ENCODE results near the gene GPM6B.

GPM6B gene

DNA sequence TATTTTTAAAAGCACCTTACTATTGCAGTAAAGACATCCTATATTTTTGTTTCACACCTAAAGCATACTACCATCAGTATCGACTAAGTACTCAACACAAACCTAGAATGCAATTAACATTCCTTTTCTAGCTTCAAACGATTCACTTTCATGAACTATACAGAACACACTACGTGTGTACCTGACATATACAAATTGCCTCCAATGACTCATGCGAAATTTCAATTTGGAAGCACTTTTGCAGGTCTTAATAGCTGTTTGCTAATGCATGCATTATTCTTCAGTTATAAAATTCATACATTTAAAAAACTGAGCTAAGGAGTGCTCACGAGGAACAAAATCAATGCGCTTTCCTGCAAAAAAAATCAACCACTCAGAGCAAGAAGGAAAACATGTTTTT, 19.7 kb upstream of the GPM6B start:
- no peaks in the 10 kb centered on the region for H3K36me3 ChIP-seq (ENCODE audit: insufficient read depth, low read length)
- peaks cover 47% of the 10 kb centered on the region for H3K4me1 ChIP-seq (ENCODE audit: insufficient read depth, low read length)

GRCh38 chrX:13835825-13836224, 18.9 kb upstream of the GPM6B start:
- H3K9me3 ChIP-seq (ENCODE audit: low read length), result no peaks in the 10 kb centered on the region
- H3K4me3 ChIP-seq (ENCODE audit: low read length), result no peak overlapping the region
- no peak overlapping the region for H2AFZ ChIP-seq (ENCODE audit: low read depth, low read length)
- no peaks in the 10 kb centered on the region for H3K36me3 ChIP-seq (ENCODE audit: insufficient read depth, low read length)
- H3K27me3 ChIP-seq (ENCODE audit: insufficient read depth, low read length), result no peaks in the 10 kb centered on the region
- H3K4me1 ChIP-seq (ENCODE audit: insufficient read depth, low read length), result peaks cover 48% of the 10 kb centered on the region

More for the DNA sequence above, 19.7 kb upstream of the GPM6B start:
- Histone ChIP-seq H3K4me3 (ENCODE audit: low read length) (no peak overlapping the region), H2AFZ (ENCODE audit: low read depth, low read length) (no peak overlapping the region), H3K27me3 (ENCODE audit: insufficient read depth, low read length) (no peaks in the 10 kb centered on the region), H3K9me3 (ENCODE audit: low read length) (no peaks in the 10 kb centered on the region)

DNA sequence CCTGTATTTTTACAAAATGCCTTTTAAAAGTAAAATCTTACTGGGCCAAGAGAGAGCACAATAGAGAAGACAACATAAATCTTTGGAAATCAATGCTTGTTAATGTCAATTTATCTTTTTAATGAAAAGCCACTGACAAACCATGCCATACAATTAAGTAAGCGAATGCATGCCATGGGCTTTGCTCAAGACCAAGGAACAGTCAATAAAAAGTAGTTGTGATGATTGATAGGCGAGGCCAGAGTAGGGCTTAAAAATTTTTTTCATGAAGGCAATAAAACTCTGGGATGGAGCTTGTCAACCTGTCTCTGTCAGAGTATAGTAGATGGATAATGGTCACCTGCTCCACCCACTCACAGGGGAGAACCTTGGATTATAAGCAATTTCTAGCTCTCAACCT, 17.5 kb upstream of the GPM6B start:
- no peak overlapping the region for H3K4me3 ChIP-seq (ENCODE audit: low read length)
- no peaks in the 10 kb centered on the region for H3K9me3 ChIP-seq (ENCODE audit: low read length)
- H3K36me3 ChIP-seq (ENCODE audit: insufficient read depth, low read length), result no peaks in the 10 kb centered on the region
- H3K27me3 ChIP-seq (ENCODE audit: insufficient read depth, low read length), result no peaks in the 10 kb centered on the region
- H2AFZ ChIP-seq (ENCODE audit: low read depth, low read length), result no peak overlapping the region
- peaks cover 36% of the 10 kb centered on the region for H3K4me1 ChIP-seq (ENCODE audit: insufficient read depth, low read length)

DNA sequence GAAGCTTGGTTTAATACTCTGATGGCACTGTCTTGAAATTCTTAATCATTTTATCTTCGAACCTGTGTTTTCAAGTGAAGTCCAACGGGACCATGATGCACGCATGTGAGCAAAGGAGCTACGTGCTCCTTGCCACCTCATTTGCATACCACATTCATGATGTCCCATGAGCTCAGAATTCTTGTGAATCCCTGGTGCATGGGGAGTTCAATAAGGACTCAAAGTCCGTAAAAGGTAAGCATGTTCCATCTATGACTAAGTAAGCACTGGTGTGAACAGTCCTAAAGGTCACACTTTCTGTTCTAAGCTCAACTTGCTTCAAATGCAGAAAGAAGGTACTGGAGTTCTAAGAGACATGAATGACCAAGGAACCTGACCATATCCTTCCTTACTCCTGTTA, 13.1 kb upstream of the GPM6B start:
- no peak overlapping the region for H2AFZ ChIP-seq (ENCODE audit: low read depth, low read length)
- H3K27me3 ChIP-seq (ENCODE audit: insufficient read depth, low read length), result no peaks in the 10 kb centered on the region
- H3K9me3 ChIP-seq (ENCODE audit: low read length), result peaks cover 3% of the 10 kb centered on the region
- no peak overlapping the region for H3K4me3 ChIP-seq (ENCODE audit: low read length)
- peaks cover 3% of the 10 kb centered on the region for H3K4me1 ChIP-seq (ENCODE audit: insufficient read depth, low read length)
- H3K36me3 ChIP-seq (ENCODE audit: insufficient read depth, low read length), result peaks cover 8% of the 10 kb centered on the region

GRCh38 chrX:13828392-13828791, 11.5 kb upstream of the GPM6B start:
- Histone ChIP-seq H2AFZ (ENCODE audit: low read depth, low read length) (no peak overlapping the region), H3K36me3 (ENCODE audit: insufficient read depth, low read length) (peaks cover 14% of the 10 kb centered on the region), H3K4me3 (ENCODE audit: low read length) (no peak overlapping the region), H3K9me3 (ENCODE audit: low read length) (peaks cover 3% of the 10 kb centered on the region), H3K27me3 (ENCODE audit: insufficient read depth, low read length) (no peaks in the 10 kb centered on the region), H3K4me1 (ENCODE audit: insufficient read depth, low read length) (peaks cover 3% of the 10 kb centered on the region)

DNA sequence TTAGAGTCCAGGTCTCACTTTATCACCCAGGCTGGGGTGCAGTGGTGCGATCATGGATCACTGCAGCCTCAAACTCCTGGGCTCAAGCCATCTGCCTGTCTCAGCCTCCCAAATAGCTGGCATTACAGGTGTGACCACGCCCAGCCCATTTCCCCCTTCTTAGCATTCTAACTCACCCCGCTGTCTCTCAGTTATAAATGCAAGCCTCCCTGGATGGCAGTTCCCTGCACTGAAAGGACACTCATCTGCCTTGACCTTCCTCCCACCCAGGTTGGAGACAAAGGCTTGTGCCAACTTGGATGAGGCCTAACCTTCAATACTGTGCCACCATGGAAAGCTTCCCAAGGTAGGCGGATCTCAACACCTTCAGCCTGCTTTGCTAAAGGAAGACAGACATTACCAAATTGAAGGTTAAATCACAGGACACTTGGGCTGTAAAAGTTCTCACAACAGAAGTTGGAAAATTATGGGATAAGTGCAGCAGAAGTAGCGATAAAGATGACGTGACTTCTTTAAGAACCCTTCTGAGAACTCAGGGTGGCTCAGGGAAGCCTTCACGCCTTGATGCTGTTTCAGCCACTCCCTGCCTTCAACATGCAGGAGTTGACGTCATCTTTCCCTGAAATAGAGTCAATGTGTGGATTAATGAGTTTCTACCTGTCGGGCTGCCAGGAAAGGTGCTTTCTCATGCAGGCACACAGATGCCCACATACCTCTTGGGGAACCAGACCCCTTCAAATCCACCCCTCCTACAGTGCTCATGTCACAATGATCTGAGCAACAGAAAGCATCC, 10.6 kb upstream of the GPM6B start:
- peaks cover 3% of the 10 kb centered on the region for H3K4me1 ChIP-seq (ENCODE audit: insufficient read depth, low read length)
- no peaks in the 10 kb centered on the region for H3K27me3 ChIP-seq (ENCODE audit: insufficient read depth, low read length)
- no peak overlapping the region for H2AFZ ChIP-seq (ENCODE audit: low read depth, low read length)

DNA sequence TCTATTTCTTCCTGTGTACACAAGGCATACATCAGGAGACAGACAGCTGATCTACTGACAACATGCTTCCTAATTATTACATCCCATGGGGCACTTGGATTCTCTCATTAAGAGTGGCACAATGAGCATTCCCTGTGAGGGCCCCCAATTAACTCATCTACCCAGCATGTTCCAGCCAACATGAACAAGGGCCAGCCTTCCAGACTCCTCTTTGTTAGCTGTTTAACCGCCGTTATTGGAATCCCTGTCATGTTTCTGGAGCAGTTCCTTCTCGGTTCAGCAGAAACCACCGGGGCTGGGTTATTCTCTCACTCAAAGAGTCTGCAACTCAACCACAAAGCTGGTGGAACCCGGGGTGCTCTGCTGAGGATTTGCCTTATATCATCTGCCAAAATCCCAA, 9.9 kb upstream of the GPM6B start:
- no peak overlapping the region for H2AFZ ChIP-seq (ENCODE audit: low read depth, low read length)
- H3K4me3 ChIP-seq (ENCODE audit: low read length), result no peak overlapping the region
- peaks cover 3% of the 10 kb centered on the region for H3K9me3 ChIP-seq (ENCODE audit: low read length)
- H3K27me3 ChIP-seq (ENCODE audit: insufficient read depth, low read length), result no peaks in the 10 kb centered on the region
- peaks cover 3% of the 10 kb centered on the region for H3K4me1 ChIP-seq (ENCODE audit: insufficient read depth, low read length)
- H3K36me3 ChIP-seq (ENCODE audit: insufficient read depth, low read length), result peaks cover 14% of the 10 kb centered on the region

More for the DNA sequence above, 10.6 kb upstream of the GPM6B start:
- Histone ChIP-seq H3K9me3 (ENCODE audit: low read length) (peaks cover 3% of the 10 kb centered on the region), H3K36me3 (ENCODE audit: insufficient read depth, low read length) (peaks cover 14% of the 10 kb centered on the region), H3K4me3 (ENCODE audit: low read length) (no peak overlapping the region)

- H3K9me3 ChIP-seq (ENCODE audit: low read length), result peaks cover 3% of the 10 kb centered on the region
- no peak overlapping the region for H3K4me3 ChIP-seq (ENCODE audit: low read length)
- H3K36me3 ChIP-seq (ENCODE audit: insufficient read depth, low read length), result peaks cover 14% of the 10 kb centered on the region
- H3K27me3 ChIP-seq (ENCODE audit: insufficient read depth, low read length), result no peaks in the 10 kb centered on the region
- no peak overlapping the region for H2AFZ ChIP-seq (ENCODE audit: low read depth, low read length)
- no peaks in the 10 kb centered on the region for H3K4me1 ChIP-seq (ENCODE audit: insufficient read depth, low read length)
Observed at GRCh38 chrX:13825178-13825762, 8.4 kb upstream of the GPM6B start.

GRCh38 chrX:13824746-13825145, 7.9 kb upstream of the GPM6B start:
- Histone ChIP-seq H3K36me3 (ENCODE audit: insufficient read depth, low read length) (peaks cover 14% of the 10 kb centered on the region), H3K4me1 (ENCODE audit: insufficient read depth, low read length) (no peaks in the 10 kb centered on the region), H3K4me3 (ENCODE audit: low read length) (no peak overlapping the region), H3K9me3 (ENCODE audit: low read length) (peaks cover 3% of the 10 kb centered on the region), H3K27me3 (ENCODE audit: insufficient read depth, low read length) (no peaks in the 10 kb centered on the region), H2AFZ (ENCODE audit: low read depth, low read length) (no peak overlapping the region)

- Histone ChIP-seq H3K27me3 (ENCODE audit: insufficient read depth, low read length) (no peaks in the 10 kb centered on the region), H3K4me3 (ENCODE audit: low read length) (no peak overlapping the region), H3K9me3 (ENCODE audit: low read length) (peaks cover 3% of the 10 kb centered on the region), H2AFZ (ENCODE audit: low read depth, low read length) (no peak overlapping the region), H3K36me3 (ENCODE audit: insufficient read depth, low read length) (peaks cover 8% of the 10 kb centered on the region), H3K4me1 (ENCODE audit: insufficient read depth, low read length) (peaks cover 12% of the 10 kb centered on the region)
Observed at GRCh38 chrX:13821738-13822137, 4.8 kb upstream of the GPM6B start.

- no peaks in the 10 kb centered on the region for H3K27me3 ChIP-seq (ENCODE audit: insufficient read depth, low read length)
- no peaks in the 10 kb centered on the region for H3K9me3 ChIP-seq (ENCODE audit: low read length)
- no peak overlapping the region for H2AFZ ChIP-seq (ENCODE audit: low read depth, low read length)
- peaks cover 12% of the 10 kb centered on the region for H3K4me1 ChIP-seq (ENCODE audit: insufficient read depth, low read length)
- H3K36me3 ChIP-seq (ENCODE audit: insufficient read depth, low read length), result peaks cover 4% of the 10 kb centered on the region
- H3K4me3 ChIP-seq (ENCODE audit: low read length), result peak overlapping the region; percentile 81
Observed at GRCh38 chrX:13816176-13816575, 717 bp downstream of the GPM6B start.

GRCh38 chrX:13815664-13816063, 1.2 kb downstream of the GPM6B start:
- no peak overlapping the region for H2AFZ ChIP-seq (ENCODE audit: low read depth, low read length)
- peaks cover 4% of the 10 kb centered on the region for H3K36me3 ChIP-seq (ENCODE audit: insufficient read depth, low read length)
- H3K27me3 ChIP-seq (ENCODE audit: insufficient read depth, low read length), result no peaks in the 10 kb centered on the region
- peak overlapping the region; percentile 81 for H3K4me3 ChIP-seq (ENCODE audit: low read length)
- H3K4me1 ChIP-seq (ENCODE audit: insufficient read depth, low read length), result peaks cover 12% of the 10 kb centered on the region
- no peaks in the 10 kb centered on the region for H3K9me3 ChIP-seq (ENCODE audit: low read length)

GRCh38 chrX:13808865-13809264, 8.0 kb downstream of the GPM6B start:
- Histone ChIP-seq H3K27me3 (ENCODE audit: insufficient read depth, low read length) (no peaks in the 10 kb centered on the region), H3K4me1 (ENCODE audit: insufficient read depth, low read length) (no peaks in the 10 kb centered on the region), H3K4me3 (ENCODE audit: low read length) (no peak overlapping the region), H3K9me3 (ENCODE audit: low read length) (peaks cover 2% of the 10 kb centered on the region), H3K36me3 (ENCODE audit: insufficient read depth, low read length) (peaks cover 15% of the 10 kb centered on the region), H2AFZ (ENCODE audit: low read depth, low read length) (no peak overlapping the region)
